Peyer's patch (tissue), 4 donors: ENCODE data around the gene TRAPPC10.

Experiments used
- CTCF ChIP-seq, 6 experiments: fragments of 450-650 bp in 4 of 6; fragments of 200-600 bp in 2 of 6; sonication (generic) in 1 of 6; IDR thresholded peaks; one replicate each; pipeline ENCODE4 v1.5.1; 2017 to 2019; ENCODE audit warnings: antibody characterized with exemption in 6 of 6, mild to moderate bottlenecking in 3 of 6, moderate library complexity in 1 of 6
- POLR2A ChIP-seq, 2 donors: fragments of 450-650 bp; IDR thresholded peaks; one replicate each; pipeline ENCODE4 v1.5.1; 2017; ENCODE audit warnings: antibody characterized with exemption in 2 of 2, mild to moderate bottlenecking in 2 of 2, moderate library complexity in 2 of 2

GRCh38 chr21:44019568-44019958 is 7.5 kb downstream of the TRAPPC10 start:
- TF ChIP-seq CTCF (IDR thresholded peaks at IDR 0.05): no peak
- no peak for TF ChIP-seq POLR2A (IDR thresholded peaks at IDR 0.05)
